ENCODE data around the gene RGL3. TPM values are rescaled to one million over a fixed set of nuclear protein-coding genes. Genes with fewer than 3 reads are reported as not detected.
A peak's percentile ranks its signal among the peaks of the same experiment; 100 is the strongest.

Gene RGL3
- polyA plus RNA-seq, 1 of the 3 experiments (the other 2 are of a cell fraction): 13.3 TPM

- TF ChIP-seq FOXJ3 (CRISPR knock-in tag; IDR thresholded peaks at IDR 0.05) (no peak), TAF1 (IDR thresholded peaks at IDR 0.05; ENCODE audit: borderline replicate concordance, low read depth, low read length) (peak; percentile 61; the same call in 1 of the 2 replicates), REST (IDR thresholded peaks at IDR 0.05; ENCODE audit: low read depth, low read length) (no peak), SMC3 (IDR thresholded peaks at IDR 0.05; ENCODE audit: low read depth, low read length) (peak; percentile 52), NFIC (IDR thresholded peaks at IDR 0.05; ENCODE audit: borderline replicate concordance) (0 out of 2 replicates have a peak, but pooled peaks have one; percentile 8), EP300 (IDR thresholded peaks at IDR 0.05; ENCODE audit: borderline replicate concordance in 1 of 2, low read depth in 1 of 2, low read length in 1 of 2) (no peak), TEAD4 (IDR thresholded peaks at IDR 0.05; ENCODE audit: borderline replicate concordance, insufficient read depth) (no peak), NRF1 (IDR thresholded peaks at IDR 0.05; ENCODE audit: low read depth, low read length) (no peak), RAD21 (IDR thresholded peaks at IDR 0.05; ENCODE audit: low read length) (peak; percentile 42), CHD2 (IDR thresholded peaks at IDR 0.05; ENCODE audit: low read length, partially characterized antibody) (peak; percentile 74), MEF2A (IDR thresholded peaks at IDR 0.05; ENCODE audit: borderline replicate concordance, low read depth) (no peak), FOSL2 (IDR thresholded peaks at IDR 0.05; ENCODE audit: borderline replicate concordance, low read depth) (no peak)
- TF ChIP-seq, protein P1, sequence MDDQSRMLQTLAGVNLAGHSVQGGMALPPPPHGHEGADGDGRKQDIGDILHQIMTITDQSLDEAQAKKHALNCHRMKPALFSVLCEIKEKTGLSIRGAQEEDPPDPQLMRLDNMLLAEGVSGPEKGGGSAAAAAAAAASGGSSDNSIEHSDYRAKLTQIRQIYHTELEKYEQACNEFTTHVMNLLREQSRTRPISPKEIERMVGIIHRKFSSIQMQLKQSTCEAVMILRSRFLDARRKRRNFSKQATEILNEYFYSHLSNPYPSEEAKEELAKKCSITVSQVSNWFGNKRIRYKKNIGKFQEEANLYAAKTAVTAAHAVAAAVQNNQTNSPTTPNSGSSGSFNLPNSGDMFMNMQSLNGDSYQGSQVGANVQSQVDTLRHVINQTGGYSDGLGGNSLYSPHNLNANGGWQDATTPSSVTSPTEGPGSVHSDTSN (IDR thresholded peaks at IDR 0.05): no peak
- TF ChIP-seq, protein P2, sequence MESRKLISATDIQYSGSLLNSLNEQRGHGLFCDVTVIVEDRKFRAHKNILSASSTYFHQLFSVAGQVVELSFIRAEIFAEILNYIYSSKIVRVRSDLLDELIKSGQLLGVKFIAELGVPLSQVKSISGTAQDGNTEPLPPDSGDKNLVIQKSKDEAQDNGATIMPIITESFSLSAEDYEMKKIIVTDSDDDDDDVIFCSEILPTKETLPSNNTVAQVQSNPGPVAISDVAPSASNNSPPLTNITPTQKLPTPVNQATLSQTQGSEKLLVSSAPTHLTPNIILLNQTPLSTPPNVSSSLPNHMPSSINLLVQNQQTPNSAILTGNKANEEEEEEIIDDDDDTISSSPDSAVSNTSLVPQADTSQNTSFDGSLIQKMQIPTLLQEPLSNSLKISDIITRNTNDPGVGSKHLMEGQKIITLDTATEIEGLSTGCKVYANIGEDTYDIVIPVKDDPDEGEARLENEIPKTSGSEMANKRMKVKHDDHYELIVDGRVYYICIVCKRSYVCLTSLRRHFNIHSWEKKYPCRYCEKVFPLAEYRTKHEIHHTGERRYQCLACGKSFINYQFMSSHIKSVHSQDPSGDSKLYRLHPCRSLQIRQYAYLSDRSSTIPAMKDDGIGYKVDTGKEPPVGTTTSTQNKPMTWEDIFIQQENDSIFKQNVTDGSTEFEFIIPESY (IDR thresholded peaks at IDR 0.05; ENCODE audit: borderline replicate concordance, low read depth): no peak
Observed at GRCh38 chr19:11380653-11381537, 38.2 kb downstream of the RGL3 start (continued).
